DOHH2 (cell line): ENCODE data around the gene RPP40.

Experiments
- CTCF ChIP-seq: fragments of 200-600 bp; sonication (generic); IDR thresholded peaks from one replicate; pipeline ENCODE4 v1.5.1; 2014; ENCODE audit warnings: antibody characterized with exemption, mild to moderate bottlenecking, low read depth, low read length; ENCODE audit not compliant: poor library complexity, severe bottlenecking
- EZH2phosphoT487 ChIP-seq: fragments of 200-600 bp; sonication (generic); IDR thresholded peaks from 2 replicates; pipeline ENCODE4 v1.6.1; 2017; ENCODE audit warnings: borderline replicate concordance, mild to moderate bottlenecking, antibody characterized with exemption, low read length, moderate library complexity, mixed read lengths

GRCh38 chr6:5044866-5045265 is 41.0 kb upstream of the RPP40 start:
- TF ChIP-seq CTCF, result no peak
- no peak for TF ChIP-seq EZH2phosphoT487
